Activated CD8-positive, alpha-beta memory T cell treated with anti-CD3 and anti-CD28 coated beads, Interleukin-2, amount 50 U/mL, for 1 hour (primary cell): Measurements from ENCODE around the gene PRR36.

Experiments
- DNase-seq: peaks from one replicate; pipeline ENCODE4 v3.0.0-alpha.2; 2020; ENCODE audit errors: extremely low read depth

Gene PRR36

GRCh38 chr19:7819337-7819736 lies 54.9 kb downstream of the PRR36 start:
- no peak for DNase-seq

- no peak for DNase-seq
Measured at GRCh38 chr19:7818806-7819205, 55.4 kb downstream of the PRR36 start.
